NCI-H524 treated with DMSO at 0.1 percent for 48 hours (cell line): Measurements from ENCODE around the gene PRRX2.
"Not testable (repeated sequence)": the region's sequence is repeated elsewhere in the genome, so short reads cannot be mapped to it uniquely, and the experiment has no call there.

ENCODE experiments used
- DNase-seq: peaks from one replicate; lab custom pipeline; 2025; lab: John Stamatoyannopoulos, UW

Gene PRRX2

DNA sequence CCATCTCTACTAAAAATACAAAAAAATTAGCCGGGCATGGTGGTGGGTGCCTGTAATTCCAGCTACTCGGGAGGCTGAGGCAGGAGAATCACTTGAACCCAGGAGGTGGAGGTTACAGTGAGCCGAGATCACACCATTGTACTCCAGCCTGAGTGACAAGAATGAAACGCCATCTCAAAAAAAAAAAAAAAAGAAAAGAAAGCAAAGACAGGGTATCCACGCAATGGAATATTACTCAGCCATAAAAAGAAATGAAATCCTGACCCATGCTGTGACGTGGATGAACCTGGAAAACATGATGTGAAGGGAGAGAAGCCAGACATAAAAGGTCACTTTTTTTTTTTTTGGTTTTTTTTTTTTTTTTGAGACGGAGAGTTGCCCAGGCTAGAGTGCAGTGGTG lies 95.3 kb downstream of the PRRX2 start:
- not testable (repeated sequence) for DNase-seq

DNA sequence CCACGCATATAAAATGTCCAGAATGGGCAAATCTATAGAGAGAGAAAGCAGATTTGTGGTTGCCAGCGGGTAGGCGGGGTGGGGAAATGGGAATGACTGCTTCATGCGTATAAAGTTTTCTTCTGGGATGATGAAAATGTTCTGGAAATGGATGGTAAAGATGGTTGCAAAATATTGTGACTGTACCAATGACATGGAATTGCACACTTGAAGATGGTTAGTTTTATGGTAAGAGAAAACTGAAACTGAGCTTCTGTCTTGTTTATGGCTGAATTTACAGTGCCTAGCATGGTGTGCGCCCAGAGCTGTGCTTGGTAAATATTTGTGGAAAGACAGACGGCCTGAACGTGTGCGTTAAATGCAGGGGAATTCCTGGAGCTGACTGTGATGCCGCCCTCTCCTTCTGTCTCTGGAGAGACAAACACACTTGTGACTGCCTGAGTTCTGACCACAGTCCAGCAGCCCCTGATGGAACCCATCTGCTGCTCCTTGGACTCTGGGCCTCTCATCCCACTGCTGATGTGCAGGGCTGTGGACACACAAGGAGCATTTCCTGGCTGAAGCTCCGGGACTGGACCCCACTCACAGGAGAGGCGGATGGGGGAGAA lies 96.0 kb downstream of the PRRX2 start:
- no peak for DNase-seq

DNA sequence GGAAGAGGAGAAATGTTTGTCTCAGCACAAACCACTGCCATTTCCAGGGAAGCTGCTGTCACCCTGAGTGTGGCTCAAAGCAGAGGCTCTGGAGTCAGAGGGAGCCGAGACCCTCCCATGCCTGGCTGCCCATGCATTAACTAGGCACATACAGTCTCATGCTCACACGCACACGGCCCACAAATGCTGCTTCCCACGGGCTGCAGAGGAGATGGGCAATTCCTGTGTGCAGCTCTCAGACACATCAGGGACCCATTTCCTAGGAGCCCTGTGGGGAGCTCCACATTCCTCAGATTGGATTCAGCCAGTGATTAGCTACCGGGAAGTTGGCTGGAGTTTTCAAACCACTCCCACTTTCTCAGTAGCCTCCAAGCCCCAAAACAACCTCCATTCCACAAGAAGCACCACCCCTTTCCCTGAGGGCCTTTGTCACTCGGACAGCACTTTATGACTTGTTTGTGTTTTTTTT lies 96.5 kb downstream of the PRRX2 start:
- no peak for DNase-seq

DNA sequence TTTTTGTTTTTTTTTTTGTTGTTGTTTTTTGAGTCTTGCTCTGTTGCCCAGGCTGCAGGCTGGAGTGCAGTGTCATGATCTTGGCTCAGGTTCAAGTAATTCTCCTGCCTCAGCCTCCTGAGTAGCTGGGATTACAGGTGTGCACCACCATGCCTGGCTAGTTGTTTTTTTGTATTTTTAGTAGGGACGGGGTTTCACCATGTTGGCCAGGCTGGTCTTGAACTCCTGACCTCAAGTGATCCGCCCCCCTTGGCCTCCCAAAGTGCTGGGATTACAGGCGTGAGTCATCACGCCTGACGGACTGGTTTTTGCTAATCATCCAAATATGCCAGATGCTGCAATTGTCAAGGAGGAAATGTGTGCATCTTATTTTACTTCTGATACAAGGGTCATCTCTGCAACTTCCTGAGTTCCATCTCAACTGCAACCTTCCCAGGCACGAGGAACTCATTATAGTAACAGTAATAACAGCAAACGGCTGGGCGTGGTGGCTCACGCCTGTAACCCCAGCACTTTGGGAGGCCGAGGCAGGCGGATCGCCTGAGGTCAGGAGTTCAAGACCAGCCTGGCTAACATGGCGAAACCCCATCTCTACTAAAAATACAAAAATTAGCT lies 97.0 kb downstream of the PRRX2 start:
- not testable (repeated sequence) for DNase-seq

DNA sequence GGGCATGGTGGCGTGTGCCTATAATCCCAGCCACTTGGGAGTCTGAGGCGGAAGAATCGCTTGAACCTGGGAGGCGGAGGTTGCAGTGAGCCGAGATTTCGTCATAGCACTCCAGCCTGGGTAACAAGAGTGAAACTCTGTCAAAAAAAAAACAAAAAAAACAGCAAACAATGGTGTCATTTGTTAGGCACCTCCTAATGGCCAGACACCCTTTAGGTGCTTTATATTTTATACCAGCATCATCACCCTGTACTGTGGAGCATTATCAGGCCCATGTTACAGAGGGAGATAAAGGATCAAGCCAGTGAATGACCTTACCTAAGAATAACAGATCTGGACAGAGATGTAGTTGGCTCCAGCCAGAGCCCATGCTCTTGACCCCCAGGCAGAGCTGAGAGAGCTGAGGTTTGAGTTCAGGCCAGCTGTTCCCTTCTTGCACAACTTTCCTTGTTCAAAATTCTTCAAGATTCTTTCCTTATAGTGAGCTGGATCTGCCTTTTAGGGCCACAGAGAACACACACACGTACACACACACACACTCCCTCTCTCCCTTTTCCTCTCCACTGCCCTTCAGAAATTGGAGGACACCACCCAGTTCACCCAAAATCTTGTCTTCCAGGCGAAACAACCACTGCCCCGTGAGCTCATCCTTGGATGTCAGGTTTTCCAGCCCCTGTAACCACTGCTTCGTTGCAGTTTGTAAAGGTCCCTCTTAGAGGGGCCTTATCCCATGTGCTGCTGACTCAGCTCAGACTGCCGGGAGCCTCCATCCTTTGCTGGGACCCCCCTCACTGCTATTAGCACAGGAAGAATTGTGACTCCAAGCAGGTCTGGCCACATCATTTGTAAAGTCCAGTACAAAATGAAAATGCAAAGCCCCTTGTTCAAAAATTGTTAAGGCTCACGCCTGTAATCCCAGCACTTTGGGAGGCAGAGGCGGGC lies 97.8 kb downstream of the PRRX2 start:
- DNase-seq: no peak

DNA sequence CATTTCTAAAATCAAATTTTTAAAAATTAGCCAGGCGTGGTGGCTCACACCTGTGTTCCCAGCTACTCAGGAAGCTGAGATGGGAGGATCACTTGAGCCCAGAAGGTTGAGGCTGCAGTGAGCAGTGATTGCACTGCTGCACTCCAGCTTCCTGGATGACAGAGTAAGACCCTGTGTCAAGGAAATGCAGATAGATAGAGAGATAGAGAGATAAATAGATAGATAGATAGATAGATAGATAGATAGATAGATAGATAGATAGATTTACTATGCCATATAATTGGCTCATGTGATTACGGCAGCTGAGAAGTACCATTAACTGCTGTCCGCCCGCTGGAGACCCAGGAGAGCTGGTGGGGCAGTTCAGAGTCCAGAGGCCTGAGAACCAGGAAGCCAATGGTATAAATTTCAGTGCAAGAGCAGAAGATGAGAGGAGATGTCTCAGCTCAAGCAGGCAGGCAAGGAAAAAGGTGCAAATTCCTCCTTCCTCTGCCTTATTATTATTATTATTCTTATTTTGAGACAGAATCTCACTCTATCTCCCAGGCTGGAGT lies 100.4 kb downstream of the PRRX2 start:
- DNase-seq: no peak

DNA sequence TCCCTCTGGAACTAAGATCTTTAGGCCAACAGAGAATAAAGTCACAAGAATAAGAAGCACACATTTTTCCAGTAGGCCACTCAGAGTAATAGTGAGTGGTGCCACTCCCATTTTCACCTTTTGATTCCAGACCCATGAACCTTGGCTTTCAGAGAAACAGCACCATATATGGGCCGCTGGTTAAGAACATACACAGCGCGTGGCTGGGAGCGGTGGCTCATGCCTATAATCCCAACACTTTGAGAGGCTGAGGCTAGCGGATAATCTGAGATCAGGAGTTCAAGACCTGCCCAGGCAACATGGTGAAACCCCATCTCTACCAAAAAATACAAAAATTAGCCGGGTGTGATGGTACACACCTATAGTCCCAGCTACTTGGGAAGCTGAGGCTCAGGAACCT lies 103.0 kb downstream of the PRRX2 start:
- no peak for DNase-seq

DNA sequence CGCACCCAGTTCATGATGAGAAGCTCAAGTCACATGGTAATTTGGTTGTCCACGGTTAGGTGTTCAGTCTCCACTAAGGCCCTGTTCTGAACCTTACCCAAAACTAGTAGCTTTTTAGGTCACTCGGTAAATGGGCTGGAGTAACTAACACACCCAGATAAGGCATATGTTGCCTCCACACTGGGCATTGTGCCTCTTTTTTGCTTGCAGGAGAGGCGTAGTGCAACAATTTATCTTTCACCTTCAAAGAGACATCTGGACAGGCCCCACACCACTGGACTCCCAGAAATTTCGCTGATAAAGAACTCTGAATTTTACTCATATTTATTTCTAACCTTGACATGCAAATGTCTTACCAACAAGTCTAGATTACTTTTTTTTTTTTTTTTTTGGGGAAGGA lies 104.2 kb downstream of the PRRX2 start:
- DNase-seq: no peak

DNA sequence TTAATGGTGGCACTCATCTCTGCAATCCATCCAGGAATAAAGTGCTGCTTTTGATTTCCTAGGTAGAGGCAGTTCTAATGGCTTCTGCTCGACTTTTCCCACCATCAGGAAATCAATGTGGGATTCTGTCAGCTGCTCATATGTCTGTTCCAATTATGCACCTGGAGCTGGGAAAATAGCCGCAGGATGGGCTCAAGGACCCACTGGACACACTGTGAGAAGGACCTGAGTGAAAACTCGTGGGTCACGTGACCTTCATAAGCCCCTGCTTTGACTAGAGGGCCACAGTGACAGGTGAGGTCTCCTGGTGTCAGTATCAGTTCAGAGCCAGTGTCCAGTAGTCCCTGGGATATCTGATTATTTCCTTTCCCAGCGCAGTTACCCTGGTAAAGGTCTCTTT lies 105.3 kb downstream of the PRRX2 start:
- no peak for DNase-seq
